ENCODE results near the gene DBNDD2.

Gene DBNDD2

DNA sequence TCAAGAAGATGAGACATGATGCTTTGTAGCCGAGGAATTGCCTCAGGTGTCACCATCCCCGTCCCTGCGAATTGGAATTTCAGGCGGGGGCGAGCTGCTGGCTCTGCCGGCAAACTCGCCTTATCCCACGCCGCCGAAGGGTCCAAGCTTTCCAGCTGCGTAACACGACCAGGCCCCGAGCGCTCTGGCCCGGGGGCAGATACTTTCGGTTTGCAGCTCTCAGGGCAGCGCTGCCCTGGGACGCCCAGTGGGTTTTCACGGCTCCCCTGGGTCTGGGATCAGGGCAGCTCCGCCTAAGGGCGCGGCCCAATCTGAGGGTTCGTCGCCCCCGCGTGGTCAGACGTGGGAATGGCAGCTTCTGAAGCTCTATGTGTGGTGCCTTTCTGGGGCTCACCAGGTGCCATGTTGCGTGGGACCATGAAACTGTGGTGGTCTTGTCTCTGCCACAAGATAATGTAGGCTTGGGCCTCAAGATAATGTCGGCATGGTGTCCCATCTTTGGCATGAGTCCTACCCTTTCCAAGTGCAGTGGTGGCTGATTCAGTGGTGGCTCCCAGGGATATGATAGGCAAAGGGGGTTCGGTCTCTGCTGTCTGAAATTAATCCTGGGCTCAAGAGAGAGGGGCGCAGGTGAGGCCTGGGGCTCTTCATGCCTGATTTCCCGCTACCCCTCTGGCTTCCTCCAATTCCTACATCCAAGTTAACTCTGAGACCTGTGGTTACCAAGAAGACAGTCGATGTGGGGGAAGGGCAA lies 28.8 kb downstream of the DBNDD2 start:
- intact Hi-C loops (cut with DNase I): loop anchor here (5.0 kb wide), 1 partner anchor 65 kb away; no protein-coding TSS in a partner anchor

GRCh38 chr20:45440424-45440823 lies 32.3 kb downstream of the DBNDD2 start:
- DNase-seq: no peak
- intact Hi-C loops (cut with DNase I): no loop called here

More for the DNA sequence above, 28.8 kb downstream of the DBNDD2 start:
- peak; percentile 82 to 98 (median 94) for DNase-seq

DNA sequence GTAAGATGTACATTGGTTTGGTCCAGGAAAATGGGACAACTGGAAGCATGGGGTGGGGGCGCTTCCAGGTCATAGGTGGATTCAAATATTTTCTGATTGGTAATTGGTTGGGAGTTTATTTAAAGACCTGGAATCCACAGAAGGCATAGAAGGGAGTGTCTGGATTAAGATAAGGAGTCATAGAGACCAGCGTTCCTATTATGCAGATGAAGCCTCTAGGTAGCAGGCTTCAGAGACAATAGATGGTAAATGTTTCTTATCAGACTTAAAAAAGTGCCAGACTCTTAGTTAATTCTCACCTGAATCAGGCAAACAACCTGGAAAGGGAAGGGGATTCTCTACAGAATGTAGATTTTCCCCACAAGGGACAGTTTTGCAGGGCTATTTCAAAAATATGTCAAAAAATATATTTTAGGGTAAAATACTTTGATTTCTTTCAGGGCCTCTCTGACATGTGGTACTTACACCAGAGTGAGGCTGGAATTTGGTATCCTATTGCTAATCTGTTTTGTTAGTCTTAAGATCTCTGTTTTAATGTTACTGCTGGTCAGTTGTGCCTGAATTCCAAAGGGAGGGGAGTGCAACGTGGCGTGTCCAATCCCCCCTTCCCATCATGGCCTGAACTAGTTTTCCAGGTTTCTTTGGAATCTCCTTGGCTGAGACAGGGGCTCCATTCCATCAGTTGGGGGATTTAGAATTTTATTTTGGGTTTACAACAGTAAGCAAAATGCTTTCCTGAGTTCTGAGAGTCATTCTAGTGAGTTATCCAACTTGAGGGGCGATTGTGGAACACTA lies 33.0 kb downstream of the DBNDD2 start:
- intact Hi-C loops (cut with DNase I): no loop called here
- no peak for DNase-seq

DNA sequence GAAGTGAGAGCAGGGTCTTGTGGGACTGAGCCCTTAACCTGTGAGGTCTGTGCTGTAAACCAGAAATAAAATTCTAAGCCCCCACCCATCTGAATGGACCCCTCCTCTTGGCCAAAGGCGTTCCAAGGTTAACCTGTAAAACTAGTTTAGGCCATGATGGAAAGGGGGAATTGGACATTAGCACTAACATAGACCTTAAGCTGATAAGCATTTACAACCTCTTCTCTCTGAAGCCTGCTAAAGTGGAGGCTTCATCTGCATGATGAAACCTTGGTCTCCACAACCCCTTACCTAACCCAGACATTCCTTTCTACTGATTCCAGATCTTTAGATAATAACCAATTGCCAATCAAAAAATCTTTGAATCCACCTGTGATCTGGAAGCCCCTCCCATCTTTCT lies 33.7 kb downstream of the DBNDD2 start:
- intact Hi-C loops (cut with DNase I): no loop called here

GRCh38 chr20:45444050-45444449 lies 36.0 kb downstream of the DBNDD2 start:
- intact Hi-C loops (cut with DNase I): no loop called here
- no peak for DNase-seq

More for the DNA sequence above, 33.7 kb downstream of the DBNDD2 start:
- DNase-seq: no peak

GRCh38 chr20:45445805-45446562 lies 37.9 kb downstream of the DBNDD2 start:
- intact Hi-C loops (cut with DNase I): loop anchor here (5.0 kb wide), 1 partner anchor 134 kb away; no protein-coding TSS in a partner anchor
- DNase-seq: no peak

DNA sequence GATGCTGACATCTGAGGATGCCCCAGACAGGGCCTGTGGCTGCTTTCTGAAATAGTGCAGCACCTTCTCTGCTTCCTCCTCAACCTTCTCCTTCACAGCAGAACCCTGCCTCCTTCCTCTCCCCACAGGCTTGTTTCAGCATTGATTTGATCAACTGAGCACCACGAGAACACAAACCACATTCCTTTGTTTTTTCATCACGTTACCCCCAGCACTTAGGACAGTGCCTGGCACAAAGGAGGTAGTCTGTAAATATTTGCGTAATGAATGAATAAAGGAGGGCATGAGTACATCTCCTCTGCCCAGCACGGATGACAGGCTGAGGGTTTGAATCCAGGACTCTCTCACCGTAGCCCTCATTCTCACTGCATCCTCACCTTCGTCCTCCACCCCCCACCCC lies 40.2 kb downstream of the DBNDD2 start:
- intact Hi-C loops (cut with DNase I): loop anchor here (5.0 kb wide), 1 partner anchor 136 kb away; no protein-coding TSS in a partner anchor
- no peak for DNase-seq

- no peak for DNase-seq
- intact Hi-C loops (cut with DNase I): loop anchor here (5.0 kb wide), 1 partner anchor 137 kb away; no protein-coding TSS in a partner anchor
Measured at GRCh38 chr20:45449528-45449927, 41.4 kb downstream of the DBNDD2 start.

GRCh38 chr20:45450097-45450818 lies 42.2 kb downstream of the DBNDD2 start:
- intact Hi-C loops (cut with DNase I): no loop called here
- DNase-seq: peak in 9 of 42 donors; percentile 16 to 68 (median 34)

DNA sequence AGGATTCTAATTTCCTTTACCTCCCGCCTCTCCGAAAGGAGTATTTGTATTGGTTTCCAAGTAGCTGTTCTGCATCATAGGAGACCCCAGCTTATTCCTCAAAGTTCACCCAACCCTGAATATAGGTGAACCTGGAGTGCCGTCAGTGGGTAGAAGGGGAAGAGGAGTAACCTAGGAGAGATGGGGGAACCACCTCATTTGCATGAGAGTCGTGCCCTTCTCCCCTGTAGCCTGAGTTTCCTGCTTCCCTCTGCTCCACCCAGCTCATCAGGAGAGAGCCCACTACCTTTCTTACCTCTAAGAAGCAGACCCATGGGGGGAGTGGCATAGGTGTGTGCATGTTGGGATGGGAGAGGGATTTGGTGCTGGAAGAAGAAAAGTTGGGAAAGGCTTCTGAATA lies 44.1 kb downstream of the DBNDD2 start:
- no peak for DNase-seq
- intact Hi-C loops (cut with DNase I): no loop called here

DNA sequence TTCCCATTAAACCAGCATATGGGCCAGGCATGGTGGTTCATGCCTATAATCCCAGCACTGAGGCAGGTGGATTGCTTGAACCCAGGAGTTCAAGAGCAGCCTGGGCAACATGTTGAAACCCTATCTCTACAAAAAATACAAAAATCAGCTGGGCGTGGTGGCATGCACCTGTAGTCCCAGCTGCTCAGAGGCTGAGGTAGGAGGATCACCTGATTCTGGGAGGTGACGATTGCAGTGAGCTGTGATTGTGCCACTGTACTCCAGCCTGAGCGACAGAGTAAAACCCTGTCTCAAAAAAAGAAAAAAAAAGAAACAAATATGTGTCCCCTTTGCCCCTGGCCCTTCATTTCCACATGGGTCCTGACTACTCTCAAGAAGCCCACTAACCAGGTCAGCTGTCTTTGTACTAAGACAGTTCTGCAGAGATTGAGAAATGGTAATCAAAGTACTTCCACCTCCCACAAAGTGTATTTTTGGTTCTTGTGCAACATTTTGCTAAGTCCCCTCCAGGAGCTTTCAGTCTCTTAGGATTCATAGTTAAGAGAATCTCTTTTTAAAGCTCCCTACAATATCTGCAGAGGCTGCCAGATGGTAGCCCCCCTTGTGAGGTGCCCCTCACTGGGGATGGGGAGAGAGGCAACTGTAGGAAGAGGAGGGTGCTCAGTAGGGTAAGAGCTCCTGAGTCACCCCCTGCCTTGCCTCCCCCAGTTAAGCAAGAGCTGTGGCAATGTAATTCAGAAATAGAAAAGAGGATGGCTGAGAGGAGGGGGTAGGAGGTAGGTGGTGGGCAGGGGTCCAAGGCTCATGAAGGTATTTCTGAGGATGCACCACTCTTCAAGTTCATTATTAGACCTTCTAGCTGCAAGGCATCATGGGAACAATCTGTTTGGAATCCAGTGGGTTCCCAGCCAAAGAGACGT lies 44.9 kb downstream of the DBNDD2 start:
- intact Hi-C loops (cut with DNase I): no loop called here
- DNase-seq: peak in 19 of 42 donors; percentile 21 to 67 (median 48)

- intact Hi-C loops (cut with DNase I): no loop called here
- DNase-seq: peak in 1 of 42 donors; percentile 13
Measured at GRCh38 chr20:45456632-45457031, 48.5 kb downstream of the DBNDD2 start.

DNA sequence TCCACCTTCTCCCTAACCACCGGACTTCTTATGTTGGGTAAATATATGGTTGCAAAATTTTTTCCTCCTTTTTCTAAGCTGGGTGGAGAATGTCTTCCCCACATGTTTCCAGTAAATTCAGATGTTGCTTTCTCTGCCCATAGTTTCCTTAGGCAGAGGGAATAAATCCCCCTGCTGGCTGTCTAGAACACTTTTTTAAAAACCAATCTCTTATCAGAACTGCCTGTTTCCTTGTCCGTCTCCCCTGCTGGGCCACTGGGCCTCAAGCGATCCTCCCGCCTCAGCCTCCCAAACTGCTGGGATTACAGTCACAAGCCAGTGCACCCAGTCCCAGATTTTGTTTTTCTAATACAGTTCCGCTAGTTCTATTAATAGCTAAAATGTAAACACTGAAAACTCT lies 51.5 kb downstream of the DBNDD2 start:
- intact Hi-C loops (cut with DNase I): no loop called here
- DNase-seq: no peak
